Skeletal muscle tissue (tissue), 4 donors: ENCODE data around the gene WDR26. TPM values are rescaled to one million over a fixed set of nuclear protein-coding genes. Genes with fewer than 3 reads are reported as not detected.
A peak's percentile ranks its signal among the peaks of the same experiment; 100 is the strongest.
"Not testable (repeated sequence)": the region's sequence is repeated elsewhere in the genome, so short reads cannot be mapped to it uniquely, and the experiment has no call there.

Experiments
- H3K27ac ChIP-seq: one replicate; pipeline ENCODE4 v1.7.0; 2013; ENCODE audit warnings: mild to moderate bottlenecking, low read depth, low read length, inconsistent platforms
- H3K27me3 ChIP-seq, 3 donors: one replicate each; pipeline ENCODE4 v1.7.0; 2013; ENCODE audit warnings: low read length in 3 of 3; ENCODE audit not compliant: control insufficient read depth in 3 of 3, insufficient read depth in 3 of 3
- H3K36me3 ChIP-seq, 3 donors: one replicate each; pipeline ENCODE4 v1.7.0; 2013; ENCODE audit warnings: low read length in 3 of 3; ENCODE audit not compliant: control insufficient read depth in 3 of 3, insufficient read depth in 3 of 3
- H3K4me1 ChIP-seq, 3 donors: one replicate each; pipeline ENCODE4 v1.7.0; 2013; ENCODE audit warnings: low read length in 3 of 3, mild to moderate bottlenecking in 3 of 3; ENCODE audit not compliant: control insufficient read depth in 3 of 3, insufficient read depth in 3 of 3
- H3K4me3 ChIP-seq, 3 donors: one replicate each; pipeline ENCODE4 v1.7.0; 2013; ENCODE audit warnings: low read length in 3 of 3
- H3K9ac ChIP-seq, 3 donors: one replicate each; pipeline ENCODE4 v1.7.0; 2013; ENCODE audit warnings: low read length in 3 of 3, mild to moderate bottlenecking in 3 of 3, moderate library complexity in 2 of 3, low read depth in 1 of 3
- H3K9me3 ChIP-seq, 3 donors: one replicate each; pipeline ENCODE4 v1.7.0; 2013; ENCODE audit warnings: low read length in 3 of 3; ENCODE audit not compliant: control insufficient read depth in 3 of 3
- total RNA-seq: library from RNA; depleted of rRNA; stranded (reverse); fragments of >200 nt; gene quantifications from one replicate; pipeline ENCODE4 v1.2.3, GENCODE V29; 2014
- donor health status: Osteomylitis.

Gene WDR26
- total RNA-seq = 64.2 TPM

DNA sequence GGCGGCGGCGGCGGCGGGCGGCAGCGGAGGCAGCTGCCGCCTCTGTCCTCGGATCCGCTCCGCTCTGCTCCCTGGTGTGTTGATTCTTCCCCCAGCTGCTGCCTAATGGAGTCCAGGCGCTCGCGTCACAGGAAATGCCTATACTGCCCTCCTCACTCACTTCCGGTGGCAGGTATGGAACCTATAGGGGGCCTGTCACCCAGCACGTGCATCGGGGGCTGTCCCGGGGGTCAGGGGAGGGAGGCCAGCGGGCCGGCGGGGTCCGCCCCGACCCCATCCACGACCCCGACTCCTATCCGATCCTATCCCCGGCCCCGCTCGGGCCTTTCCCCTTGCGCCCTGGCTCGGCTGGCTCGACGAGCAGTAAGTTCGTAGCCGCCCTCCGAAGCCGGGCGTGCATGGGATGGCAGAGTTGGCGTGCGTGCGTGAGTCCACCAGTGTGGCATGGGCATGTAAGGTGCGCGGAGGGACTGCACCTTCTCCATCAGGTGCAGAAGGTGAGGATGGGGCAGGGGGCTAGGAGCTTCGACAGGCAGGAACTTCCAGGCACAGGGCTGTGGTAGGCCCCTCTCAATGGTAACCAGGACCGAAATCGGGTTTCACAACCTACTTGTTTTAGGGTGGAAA, at the start of gene WDR26:
TSS of gene WDR26 (minus strand) at position 107 of the 627 bp plus-strand sequence.
- no peaks in the 10 kb centered on the region for H3K9me3 ChIP-seq
- no peaks in the 10 kb centered on the region for H3K27me3 ChIP-seq
- peaks cover 16 to 37% (median 23%) of the 10 kb centered on the region in 3 donors for H3K4me1 ChIP-seq
- H3K9ac ChIP-seq = peak within 1 kb of the TSS; percentile 91 to 98 (median 98)
- H3K4me3 ChIP-seq = peak within 1 kb of the TSS; percentile 93 to 98 (median 95)
- H3K27ac ChIP-seq = peak within 1 kb of the TSS; percentile 97
- peaks cover 0 to 2% (median 0%) of the 10 kb centered on the region in 3 donors for H3K36me3 ChIP-seq

DNA sequence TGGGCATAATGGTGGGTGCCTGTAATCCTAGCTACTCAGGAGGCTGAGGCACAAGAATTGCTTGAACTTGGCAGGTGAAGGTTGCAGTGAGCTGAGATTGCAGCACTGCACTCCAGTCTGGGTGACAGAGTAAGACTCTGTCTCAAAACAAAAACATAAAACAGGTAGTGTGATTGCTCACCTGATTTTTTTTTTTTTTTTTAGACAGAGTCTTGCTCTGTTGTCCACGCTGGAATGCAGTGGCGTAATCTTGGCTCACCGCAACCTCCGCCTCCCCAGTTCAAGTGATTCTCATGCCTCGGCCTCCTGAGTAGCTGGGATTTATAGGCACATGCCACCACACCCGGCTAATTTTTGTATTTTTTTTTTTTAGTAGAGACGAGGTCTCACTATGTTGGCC, 48.6 kb upstream of the WDR26 start:
- not testable (repeated sequence) for H3K9ac ChIP-seq

DNA sequence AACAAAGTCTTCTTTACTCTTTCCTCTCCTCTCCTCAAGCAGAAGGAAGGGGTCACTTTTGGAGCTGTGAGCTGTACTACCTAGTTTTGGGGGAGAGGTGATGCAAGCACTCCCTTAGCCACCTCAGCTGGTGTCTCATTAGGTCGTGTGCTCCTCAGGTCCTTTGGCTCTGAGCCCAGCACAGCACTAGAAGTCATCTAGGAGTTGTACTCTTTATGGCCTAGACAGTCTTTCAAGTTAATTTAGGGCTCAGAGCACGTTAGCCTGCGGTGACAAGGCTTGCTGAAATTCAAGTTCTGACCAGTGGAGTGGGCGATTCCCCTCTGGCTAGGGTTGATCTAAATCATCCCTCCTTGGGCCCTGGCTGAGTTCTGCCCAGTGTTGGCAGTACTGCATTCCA, 48.0 kb upstream of the WDR26 start:
- no peaks in the 10 kb centered on the region for H3K4me1 ChIP-seq
- no peak overlapping the region for H3K9ac ChIP-seq
- H3K36me3 ChIP-seq = no peaks in the 10 kb centered on the region
- no peaks in the 10 kb centered on the region for H3K9me3 ChIP-seq
- no peak overlapping the region for H3K27ac ChIP-seq
- no peak overlapping the region for H3K4me3 ChIP-seq
- no peaks in the 10 kb centered on the region for H3K27me3 ChIP-seq

More for the DNA sequence above, 48.6 kb upstream of the WDR26 start:
- not testable (repeated sequence) for H3K4me1 ChIP-seq, H3K27me3 ChIP-seq, H3K4me3 ChIP-seq, H3K9me3 ChIP-seq, H3K36me3 ChIP-seq, H3K27ac ChIP-seq

DNA sequence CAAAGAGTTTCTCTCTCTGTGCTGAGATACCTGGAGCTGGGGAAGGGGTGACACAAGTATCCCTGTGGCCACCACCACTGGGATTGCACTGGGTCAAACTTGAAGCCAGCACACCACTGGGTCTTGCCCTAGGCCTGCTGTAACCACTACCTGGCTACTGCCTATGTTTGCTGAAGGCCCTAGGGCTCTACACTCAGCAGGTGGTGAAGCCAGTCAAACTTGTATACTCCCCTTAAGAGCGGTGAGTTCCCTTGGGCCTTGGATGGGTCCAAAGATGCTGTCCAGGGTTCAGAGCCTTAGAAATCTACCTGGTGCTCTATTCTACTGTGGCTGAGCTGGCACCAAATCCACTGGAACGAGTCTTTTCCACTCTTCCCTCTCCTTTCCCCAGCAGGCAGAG, 47.0 kb upstream of the WDR26 start:
- no peak overlapping the region for H3K9ac ChIP-seq
- H3K27ac ChIP-seq = no peak overlapping the region
- H3K36me3 ChIP-seq = no peaks in the 10 kb centered on the region
- H3K4me1 ChIP-seq = no peaks in the 10 kb centered on the region
- no peaks in the 10 kb centered on the region for H3K9me3 ChIP-seq
- no peaks in the 10 kb centered on the region for H3K27me3 ChIP-seq
- H3K4me3 ChIP-seq = no peak overlapping the region

DNA sequence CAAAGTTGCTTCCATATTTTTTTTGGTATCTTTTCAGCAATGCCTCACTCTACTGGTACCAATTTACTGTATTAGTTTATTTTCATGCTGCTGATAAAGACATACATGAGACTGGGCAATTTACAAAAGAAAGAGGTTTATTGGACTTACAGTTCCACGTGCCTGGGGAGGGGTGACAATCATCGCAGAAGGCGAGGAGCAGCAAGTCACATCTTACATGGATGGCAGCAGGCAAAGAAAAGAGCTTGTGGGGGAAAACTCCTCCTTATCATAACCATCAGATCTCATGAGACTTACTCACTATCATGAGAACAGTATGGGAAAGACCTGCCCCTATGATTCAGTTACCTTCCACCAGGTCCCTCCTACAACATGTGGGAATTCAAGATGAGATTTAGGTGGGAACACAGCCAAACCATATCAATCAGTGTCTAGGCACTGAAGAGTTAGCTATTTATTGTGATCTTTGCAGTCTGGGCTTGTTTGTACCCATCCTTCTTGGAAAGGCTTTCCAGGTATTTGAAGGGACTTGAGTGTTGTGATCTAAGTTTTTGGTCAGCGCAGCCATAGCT, 46.4 kb upstream of the WDR26 start:
- H3K4me1 ChIP-seq, H3K9ac ChIP-seq, H3K27ac ChIP-seq, H3K4me3 ChIP-seq, H3K9me3 ChIP-seq, H3K36me3 ChIP-seq, H3K27me3 ChIP-seq: not testable (repeated sequence)

DNA sequence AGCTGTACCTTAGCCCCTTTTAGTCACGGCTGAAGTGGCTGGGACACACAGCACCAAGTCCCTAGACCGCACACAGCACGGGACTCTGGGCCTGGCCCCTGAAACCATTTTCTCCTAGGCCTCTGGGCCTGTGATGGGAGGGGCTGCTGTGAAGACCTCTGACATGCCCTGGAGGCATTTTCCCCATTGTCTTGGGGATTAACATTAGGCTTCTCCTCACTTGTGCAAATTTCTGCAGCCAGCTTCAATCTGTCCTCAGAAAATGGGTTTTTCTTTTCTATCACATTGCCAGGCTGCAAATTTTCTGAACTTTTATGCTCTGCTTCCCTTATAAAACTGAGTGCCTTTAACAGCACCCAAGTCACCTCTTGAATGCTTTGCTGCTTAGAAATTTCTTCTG, 45.6 kb upstream of the WDR26 start:
- H3K4me1 ChIP-seq, H3K4me3 ChIP-seq, H3K27me3 ChIP-seq, H3K36me3 ChIP-seq, H3K9ac ChIP-seq, H3K27ac ChIP-seq, H3K9me3 ChIP-seq: not testable (repeated sequence)

DNA sequence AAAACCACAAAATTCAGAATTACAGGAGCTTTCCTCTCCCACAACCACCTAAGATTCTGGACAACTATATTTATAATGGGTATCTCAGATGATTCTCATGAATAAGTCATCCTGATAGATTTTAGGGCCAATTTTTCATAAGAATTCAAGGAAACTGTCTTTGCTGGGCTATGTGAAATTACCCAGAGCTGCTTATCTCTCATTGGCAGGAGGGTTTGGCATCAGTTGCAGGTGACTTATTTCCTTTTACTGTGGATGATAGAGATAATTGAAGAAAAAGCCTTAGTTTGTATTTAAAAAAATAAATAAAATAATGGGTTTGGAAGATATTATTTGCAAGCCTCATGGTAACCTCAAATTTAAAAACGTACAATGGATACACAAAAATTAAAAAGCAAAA, 38.2 kb upstream of the WDR26 start:
- Histone ChIP-seq H3K4me1 (no peaks in the 10 kb centered on the region), H3K27ac (no peak overlapping the region), H3K36me3 (no peaks in the 10 kb centered on the region), H3K4me3 (no peak overlapping the region), H3K9me3 (no peaks in the 10 kb centered on the region), H3K9ac (no peak overlapping the region), H3K27me3 (no peaks in the 10 kb centered on the region)

DNA sequence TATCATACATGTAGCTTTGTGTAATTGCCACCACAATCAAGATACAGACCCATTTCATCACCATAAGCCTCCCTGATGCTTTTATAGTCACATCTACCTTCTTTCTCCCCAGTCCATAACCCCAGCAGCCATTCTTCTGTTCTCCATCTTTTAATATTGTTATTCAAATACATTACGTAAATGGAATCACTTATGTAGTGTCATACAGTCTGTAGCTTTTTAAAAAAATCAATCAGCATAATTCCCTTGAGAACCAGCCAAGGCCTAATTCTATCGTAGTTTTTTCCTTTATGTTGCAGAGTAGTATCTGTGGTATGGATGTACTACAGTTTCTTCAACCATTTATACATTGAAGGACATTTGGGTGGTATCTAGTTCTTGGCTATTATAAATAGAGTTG, 31.6 kb upstream of the WDR26 start:
- Histone ChIP-seq H3K4me1 (no peaks in the 10 kb centered on the region), H3K27ac (no peak overlapping the region), H3K27me3 (no peaks in the 10 kb centered on the region), H3K36me3 (no peaks in the 10 kb centered on the region), H3K4me3 (no peak overlapping the region), H3K9me3 (no peaks in the 10 kb centered on the region), H3K9ac (no peak overlapping the region)

DNA sequence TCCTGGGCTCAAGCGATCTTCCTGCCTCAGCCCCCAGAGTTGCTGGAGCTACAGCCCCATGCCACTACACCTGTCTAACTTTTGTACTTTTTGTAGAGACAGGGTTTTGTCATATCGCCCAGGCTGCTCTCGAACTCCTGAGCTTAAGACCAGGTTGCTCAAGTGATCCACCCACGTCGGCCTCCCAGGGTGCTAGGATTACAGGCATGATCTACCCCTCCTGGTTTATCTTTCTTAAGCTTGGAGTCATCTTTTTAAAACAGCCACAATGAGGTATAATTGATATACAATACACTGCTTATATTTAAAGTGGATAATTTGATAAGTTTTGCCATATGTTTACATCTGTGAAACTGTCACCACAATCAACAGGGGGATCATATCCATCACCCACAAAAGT, 25.4 kb upstream of the WDR26 start:
- Histone ChIP-seq H3K36me3 (no peaks in the 10 kb centered on the region), H3K27me3 (no peaks in the 10 kb centered on the region), H3K9me3 (no peaks in the 10 kb centered on the region), H3K4me1 (peaks cover 20 to 24% (median 20%) of the 10 kb centered on the region in 3 donors), H3K27ac (peak overlapping the region; percentile 33), H3K9ac (no peak overlapping the region), H3K4me3 (no peak overlapping the region)

DNA sequence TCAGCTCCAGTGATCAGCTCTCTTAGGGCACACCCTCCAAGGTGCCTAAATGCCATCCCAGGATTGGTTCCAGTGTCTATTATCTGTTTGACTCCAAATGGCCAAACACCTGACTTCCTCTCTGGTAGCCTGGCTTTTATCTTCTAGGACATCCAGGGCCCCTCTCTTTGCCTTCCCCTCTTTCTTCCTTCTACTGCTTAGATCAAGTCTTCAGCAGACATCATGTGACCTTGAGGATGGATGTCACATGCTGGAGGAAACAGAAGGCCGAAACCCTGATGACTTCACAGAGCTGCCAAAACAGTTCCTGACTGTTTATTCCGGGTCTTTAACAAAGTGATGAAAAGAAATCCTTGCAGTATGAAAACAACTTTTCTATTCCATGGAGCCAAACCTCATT, 24.4 kb upstream of the WDR26 start:
- H3K9ac ChIP-seq = peak overlapping the region in 1 of 3 donors; percentile 36
- no peak overlapping the region for H3K4me3 ChIP-seq
- H3K9me3 ChIP-seq = no peaks in the 10 kb centered on the region
- H3K36me3 ChIP-seq = no peaks in the 10 kb centered on the region
- peak overlapping the region; percentile 33 for H3K27ac ChIP-seq
- H3K27me3 ChIP-seq = no peaks in the 10 kb centered on the region
- H3K4me1 ChIP-seq = peaks cover 20 to 26% (median 24%) of the 10 kb centered on the region in 3 donors
